Peyer's patch (tissue), 4 donors: ENCODE results near the gene KLHDC7A.

Source experiments
- POLR2A ChIP-seq, 2 donors: fragments of 450-650 bp; IDR thresholded peaks; one replicate each; pipeline ENCODE4 v1.5.1; 2017; ENCODE audit warnings: antibody characterized with exemption in 2 of 2, mild to moderate bottlenecking in 2 of 2, moderate library complexity in 2 of 2
- TF ChIP-seq, protein P1 (sequence below), 6 experiments: fragments of 450-650 bp in 4 of 6; fragments of 200-600 bp in 2 of 6; sonication (generic) in 1 of 6; IDR thresholded peaks; one replicate each; pipeline ENCODE4 v1.5.1; 2017 to 2019; ENCODE audit warnings: antibody characterized with exemption in 6 of 6, mild to moderate bottlenecking in 3 of 6, moderate library complexity in 1 of 6

DNA sequence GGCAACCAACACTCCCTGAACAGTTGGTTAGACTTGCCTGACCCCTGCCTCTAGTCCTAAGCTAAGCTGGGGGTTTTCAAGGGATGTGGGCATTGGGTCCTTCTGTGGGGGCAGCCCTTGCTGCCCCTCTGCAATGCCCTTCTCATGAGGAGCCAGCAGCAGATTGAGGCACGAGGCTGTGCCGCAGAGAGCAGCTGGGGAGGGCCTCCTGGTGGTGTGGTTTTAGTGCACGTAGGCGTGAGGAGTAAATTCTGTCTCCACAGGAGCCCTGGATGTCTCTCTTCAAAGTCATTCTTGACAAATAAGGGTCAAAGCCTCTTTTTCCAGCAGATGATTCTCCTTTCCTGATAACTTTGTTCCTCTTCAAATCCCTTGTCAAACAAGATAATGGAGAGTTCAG, 31.8 kb upstream of the KLHDC7A start:
- TF ChIP-seq, protein P1, sequence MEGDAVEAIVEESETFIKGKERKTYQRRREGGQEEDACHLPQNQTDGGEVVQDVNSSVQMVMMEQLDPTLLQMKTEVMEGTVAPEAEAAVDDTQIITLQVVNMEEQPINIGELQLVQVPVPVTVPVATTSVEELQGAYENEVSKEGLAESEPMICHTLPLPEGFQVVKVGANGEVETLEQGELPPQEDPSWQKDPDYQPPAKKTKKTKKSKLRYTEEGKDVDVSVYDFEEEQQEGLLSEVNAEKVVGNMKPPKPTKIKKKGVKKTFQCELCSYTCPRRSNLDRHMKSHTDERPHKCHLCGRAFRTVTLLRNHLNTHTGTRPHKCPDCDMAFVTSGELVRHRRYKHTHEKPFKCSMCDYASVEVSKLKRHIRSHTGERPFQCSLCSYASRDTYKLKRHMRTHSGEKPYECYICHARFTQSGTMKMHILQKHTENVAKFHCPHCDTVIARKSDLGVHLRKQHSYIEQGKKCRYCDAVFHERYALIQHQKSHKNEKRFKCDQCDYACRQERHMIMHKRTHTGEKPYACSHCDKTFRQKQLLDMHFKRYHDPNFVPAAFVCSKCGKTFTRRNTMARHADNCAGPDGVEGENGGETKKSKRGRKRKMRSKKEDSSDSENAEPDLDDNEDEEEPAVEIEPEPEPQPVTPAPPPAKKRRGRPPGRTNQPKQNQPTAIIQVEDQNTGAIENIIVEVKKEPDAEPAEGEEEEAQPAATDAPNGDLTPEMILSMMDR (IDR thresholded peaks at IDR 0.05) = no peak
- TF ChIP-seq POLR2A (IDR thresholded peaks at IDR 0.05) = no peak
